ENCODE measurements around the gene ATL1.

- TF ChIP-seq CTCF (IDR thresholded peaks at IDR 0.05) (no peak), POLR2A (IDR thresholded peaks at IDR 0.05) (no peak)
Observed at GRCh38 chr14:50512463-50512862, 47.5 kb upstream of the ATL1 start.
